Measurements from ENCODE around the gene RHO. TPM values are rescaled to one million over a fixed set of nuclear protein-coding genes. Genes with fewer than 3 reads are reported as not detected.

Gene RHO
- total RNA-seq, 1 experiment from 2014 or later: not detected

- intact Hi-C loops (cut with micrococcal nuclease): no loop called here
- POLR2A ChIA-PET: interaction anchor here (1.3 kb wide), 1 partner anchor 18 kb away, joined by 3 read pairs; no protein-coding TSS in a partner anchor
- no TSS peak for BruUV-seq (replicated peaks)
These were observed 24.0 kb downstream of the RHO start for GRCh38 chr3:129552287-129553050.

GRCh38 chr3:129553171-129553570, 24.7 kb downstream of the RHO start:
- ChIA-PET CTCF (no interaction called here), POLR2A (interaction anchor here (0.7 to 1.3 kb wide), 2 partner anchors 18 to 73 kb away, joined by 3 read pairs; no protein-coding TSS in a partner anchor)
- no TSS peak for BruUV-seq (replicated peaks)
- peaks cover 3% of the 10 kb centered on the region for H3K36me3 Mint-ChIP-seq (ENCODE audit: insufficient read depth, unreplicated experiment)
- H3K9me3 Mint-ChIP-seq (ENCODE audit: unreplicated experiment): no peaks in the 10 kb centered on the region
- no peak for TF ChIP-seq CTCF (IDR thresholded peaks at IDR 0.05; ENCODE audit: unreplicated experiment)
- H3K27ac Mint-ChIP-seq (ENCODE audit: low read depth, unreplicated experiment): no peak overlapping the region
- H3K4me1 Mint-ChIP-seq (ENCODE audit: insufficient read depth, unreplicated experiment): peaks cover 11% of the 10 kb centered on the region
- intact Hi-C loops (cut with micrococcal nuclease): no loop called here
- H3K27me3 Mint-ChIP-seq (ENCODE audit: insufficient read depth, unreplicated experiment): no peaks in the 10 kb centered on the region
- H3K4me3 Mint-ChIP-seq (ENCODE audit: unreplicated experiment): no peak overlapping the region
- no peak for DNase-seq (ENCODE audit: unreplicated experiment)

More at GRCh38 chr3:129552287-129553050, 24.0 kb downstream of the RHO start:
- no peak for DNase-seq (ENCODE audit: unreplicated experiment)
- Mint-ChIP-seq H3K36me3 (ENCODE audit: insufficient read depth, unreplicated experiment) (no peaks in the 10 kb centered on the region), H3K9me3 (ENCODE audit: unreplicated experiment) (no peaks in the 10 kb centered on the region), H3K27me3 (ENCODE audit: insufficient read depth, unreplicated experiment) (no peaks in the 10 kb centered on the region), H3K4me1 (ENCODE audit: insufficient read depth, unreplicated experiment) (peaks cover 12% of the 10 kb centered on the region), H3K27ac (ENCODE audit: low read depth, unreplicated experiment) (no peak overlapping the region), H3K4me3 (ENCODE audit: unreplicated experiment) (no peak overlapping the region)
- no peak for TF ChIP-seq CTCF (IDR thresholded peaks at IDR 0.05; ENCODE audit: unreplicated experiment)
- CTCF ChIA-PET: interaction anchor here (1.2 kb wide), 1 partner anchor 43 kb away, joined by 3 read pairs; no protein-coding TSS in a partner anchor

GRCh38 chr3:129553719-129554118, 25.3 kb downstream of the RHO start:
- no peak for DNase-seq (ENCODE audit: unreplicated experiment)
- TF ChIP-seq CTCF (IDR thresholded peaks at IDR 0.05; ENCODE audit: unreplicated experiment): no peak
- H3K4me1 Mint-ChIP-seq (ENCODE audit: insufficient read depth, unreplicated experiment): peaks cover 6% of the 10 kb centered on the region
- no peaks in the 10 kb centered on the region for H3K9me3 Mint-ChIP-seq (ENCODE audit: unreplicated experiment)
- H3K27me3 Mint-ChIP-seq (ENCODE audit: insufficient read depth, unreplicated experiment): no peaks in the 10 kb centered on the region
- ChIA-PET CTCF (no interaction called here), POLR2A (interaction anchor here (0.7 to 1.3 kb wide), 3 partner anchors 19 to 321 kb away, joined by 3 read pairs; no protein-coding TSS in a partner anchor)
- BruUV-seq (replicated peaks): no TSS peak
- intact Hi-C loops (cut with micrococcal nuclease): no loop called here
- no peak overlapping the region for H3K27ac Mint-ChIP-seq (ENCODE audit: low read depth, unreplicated experiment)
- H3K4me3 Mint-ChIP-seq (ENCODE audit: unreplicated experiment): no peak overlapping the region
- peaks cover 6% of the 10 kb centered on the region for H3K36me3 Mint-ChIP-seq (ENCODE audit: insufficient read depth, unreplicated experiment)

- Mint-ChIP-seq H3K4me3 (ENCODE audit: unreplicated experiment) (no peak overlapping the region), H3K27me3 (ENCODE audit: insufficient read depth, unreplicated experiment) (no peaks in the 10 kb centered on the region), H3K9me3 (ENCODE audit: unreplicated experiment) (no peaks in the 10 kb centered on the region), H3K27ac (ENCODE audit: low read depth, unreplicated experiment) (no peak overlapping the region), H3K4me1 (ENCODE audit: insufficient read depth, unreplicated experiment) (peaks cover 1% of the 10 kb centered on the region), H3K36me3 (ENCODE audit: insufficient read depth, unreplicated experiment) (peaks cover 6% of the 10 kb centered on the region)
- ChIA-PET POLR2A (interaction anchor here (0.7 kb wide), 2 partner anchors 256 to 320 kb away, joined by 3 read pairs; no protein-coding TSS in a partner anchor), CTCF (interaction anchor here (0.5 to 1.3 kb wide), 3 partner anchors 62 to 377 kb away, joined by 3 to 10 read pairs (median 4); no protein-coding TSS in a partner anchor)
- no peak for DNase-seq (ENCODE audit: unreplicated experiment)
- intact Hi-C loops (cut with micrococcal nuclease): no loop called here
- TF ChIP-seq CTCF (IDR thresholded peaks at IDR 0.05; ENCODE audit: unreplicated experiment): no peak
- BruUV-seq (replicated peaks): no TSS peak
These were observed 26.1 kb downstream of the RHO start for GRCh38 chr3:129554356-129555152.
